K562 (cell line): ENCODE measurements around the gene SEC23B.

ENCODE experiments used
- CTCF ChIP-seq, 3 experiments: IDR thresholded peaks in 2 of 3; conservative IDR thresholded peaks in 1 of 3; 2 replicates each; pipeline ENCODE4 v1.5.1; 2011 to 2012; ENCODE audit warnings: low read length in 3 of 3, mild to moderate bottlenecking in 3 of 3, control low read depth in 2 of 3, improper control_type of control experiment in 1 of 3, inconsistent platforms in 1 of 3, low read depth in 1 of 3, mixed read lengths in 1 of 3, moderate library complexity in 1 of 3; ENCODE audit not compliant: insufficient read depth in 2 of 3
- EZH2 ChIP-seq: IDR thresholded peaks from 2 replicates; pipeline ENCODE4 v1.6.1; 2012; ENCODE audit warnings: low read depth, mild to moderate bottlenecking, inconsistent platforms, low read length, borderline replicate concordance
- RAD21 ChIP-seq, 2 experiments: fragments of 250-450 bp in 1 of 2; fragments of 450-650 bp in 1 of 2; sonication (Bioruptor Pico) in 1 of 2; formaldehyde crosslinking in 1 of 2; IDR thresholded peaks in 1 of 2; conservative IDR thresholded peaks in 1 of 2; 2 replicates each; pipeline versions ENCODE4 v1.4.0 to v1.8.0; 2020 to 2022; ENCODE audit warnings: mild to moderate bottlenecking in 2 of 2, moderate library complexity in 1 of 2
- RBBP5 ChIP-seq: fragments of 200-600 bp; sonication (generic); IDR thresholded peaks from 2 replicates; pipeline ENCODE4 v1.6.1; 2012; ENCODE audit warnings: borderline replicate concordance, mild to moderate bottlenecking, low read length, control low read depth, inconsistent platforms; ENCODE audit not compliant: insufficient read depth, poor library complexity, severe bottlenecking
- ZNF146 ChIP-seq: IDR thresholded peaks from one replicate; pipeline ENCODE4 v1.6.1; 2018; ENCODE audit warnings: missing compliant biosample characterization; ENCODE audit not compliant: unreplicated experiment

GRCh38 chr20:18506744-18507143 lies 996 bp upstream of the SEC23B start:
- TF ChIP-seq EZH2, result no peak
- no peak for TF ChIP-seq RBBP5
- TF ChIP-seq ZNF146 (CRISPR knock-in tag), result no peak
- TF ChIP-seq CTCF (IDR thresholded peaks at IDR 0.05 in 2 of 3, conservative IDR thresholded peaks at IDR 0.05 in 1 of 3; ENCODE audit: insufficient read depth in 2 of 3, low read depth in 1 of 3, low read length in 3 of 3), result no peak
- TF ChIP-seq RAD21 (CRISPR knock-in tag; conservative IDR thresholded peaks at IDR 0.05 in 1 of 2, IDR thresholded peaks at IDR 0.05 in 1 of 2), result no peak
